AG09319 (cell line): ENCODE data around the gene IARS1.
A peak's percentile ranks its signal among the peaks of the same experiment; 100 is the strongest.

ENCODE experiments used
- DNase-seq: peaks from one replicate; pipeline ENCODE4 v3.0.0-alpha.2; 2010; ENCODE audit warnings: low read depth; ENCODE audit errors: extremely low read depth
- TF ChIP-seq, protein P1 (sequence below): IDR thresholded peaks from 2 replicates; pipeline ENCODE4 v1.5.1; 2011; ENCODE audit warnings: low read depth, mild to moderate bottlenecking, inconsistent platforms, low read length, moderate library complexity

Gene IARS1

DNA sequence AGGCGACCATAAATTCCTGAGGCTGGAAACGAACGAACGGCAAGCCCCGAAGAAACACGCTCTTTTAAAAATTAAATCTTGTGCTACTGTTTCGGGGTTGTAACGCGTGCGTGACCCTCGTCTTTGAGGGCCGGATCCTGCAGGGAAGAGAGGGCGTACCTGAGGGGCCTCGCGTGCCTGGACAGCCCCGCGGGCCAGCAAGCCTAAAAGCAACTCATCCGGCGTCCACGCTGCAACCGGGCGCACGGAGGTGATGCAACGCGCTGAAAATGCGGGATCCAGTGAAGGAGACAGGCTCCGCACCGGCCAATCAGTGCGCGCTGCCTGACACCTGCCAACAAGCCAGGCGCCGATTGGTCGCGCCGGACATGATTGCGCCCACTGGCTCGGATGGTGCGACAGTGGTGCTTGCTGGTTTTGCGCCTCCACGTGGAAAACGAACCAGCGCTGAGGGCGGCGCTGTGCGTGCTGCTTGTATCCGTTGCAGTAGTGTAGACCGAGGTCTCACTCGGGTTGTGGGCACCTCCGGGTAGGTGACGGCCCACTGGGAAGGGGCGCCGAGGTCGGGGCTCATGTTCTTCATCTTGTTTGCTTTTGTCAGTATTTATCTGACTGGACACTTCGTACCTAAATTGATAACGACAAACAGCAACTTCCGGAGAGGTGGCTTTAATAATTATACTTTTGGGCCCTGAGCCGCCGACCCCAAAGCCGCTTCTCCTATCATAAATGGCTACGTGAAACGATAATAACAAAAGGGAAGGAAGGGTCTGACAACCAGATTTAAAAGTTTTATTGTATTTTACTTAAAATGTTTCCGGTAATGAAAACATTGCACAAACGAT is at the start of gene IARS1:
TSS of gene IARS1 (minus strand) at position 246 of the 845 bp plus-strand sequence. CDS start 4,278 bp downstream, outside the sequence.
- peak; percentile 97 for DNase-seq
- TF ChIP-seq, protein P1, sequence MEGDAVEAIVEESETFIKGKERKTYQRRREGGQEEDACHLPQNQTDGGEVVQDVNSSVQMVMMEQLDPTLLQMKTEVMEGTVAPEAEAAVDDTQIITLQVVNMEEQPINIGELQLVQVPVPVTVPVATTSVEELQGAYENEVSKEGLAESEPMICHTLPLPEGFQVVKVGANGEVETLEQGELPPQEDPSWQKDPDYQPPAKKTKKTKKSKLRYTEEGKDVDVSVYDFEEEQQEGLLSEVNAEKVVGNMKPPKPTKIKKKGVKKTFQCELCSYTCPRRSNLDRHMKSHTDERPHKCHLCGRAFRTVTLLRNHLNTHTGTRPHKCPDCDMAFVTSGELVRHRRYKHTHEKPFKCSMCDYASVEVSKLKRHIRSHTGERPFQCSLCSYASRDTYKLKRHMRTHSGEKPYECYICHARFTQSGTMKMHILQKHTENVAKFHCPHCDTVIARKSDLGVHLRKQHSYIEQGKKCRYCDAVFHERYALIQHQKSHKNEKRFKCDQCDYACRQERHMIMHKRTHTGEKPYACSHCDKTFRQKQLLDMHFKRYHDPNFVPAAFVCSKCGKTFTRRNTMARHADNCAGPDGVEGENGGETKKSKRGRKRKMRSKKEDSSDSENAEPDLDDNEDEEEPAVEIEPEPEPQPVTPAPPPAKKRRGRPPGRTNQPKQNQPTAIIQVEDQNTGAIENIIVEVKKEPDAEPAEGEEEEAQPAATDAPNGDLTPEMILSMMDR = peak; percentile 49

DNA sequence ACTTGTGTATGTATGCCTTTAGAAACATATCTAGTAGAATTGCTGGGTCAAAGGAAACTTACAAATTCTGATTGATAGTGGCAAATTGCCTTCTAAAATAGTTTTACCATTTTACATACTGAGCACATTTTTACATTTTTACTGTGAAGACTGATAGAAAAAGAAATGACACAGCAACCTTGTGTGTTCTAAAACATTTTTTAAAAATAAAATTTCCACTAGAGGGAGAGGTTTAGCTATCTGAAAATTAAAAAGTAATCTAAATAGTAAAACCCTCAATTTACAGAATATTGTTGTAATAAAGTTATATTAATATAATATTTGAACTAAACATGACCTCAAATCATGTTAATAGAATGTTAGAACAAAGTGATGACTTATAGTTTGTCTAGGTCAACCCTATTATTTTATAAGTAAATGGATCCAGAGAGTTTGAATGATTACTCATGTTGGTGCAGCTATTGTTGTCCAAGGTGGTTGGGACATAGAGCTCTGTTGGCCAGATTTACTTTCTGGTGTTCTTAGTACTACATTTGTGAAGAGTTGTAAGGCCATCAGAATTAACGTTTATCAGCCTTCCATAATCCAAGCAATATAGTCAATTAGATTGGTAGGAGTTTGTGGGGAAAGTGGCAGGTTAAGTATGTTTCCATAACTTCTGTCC is 49.5 kb upstream of the IARS1 start:
- TF ChIP-seq, protein P1 = peak; percentile 17
- DNase-seq = no peak

DNA sequence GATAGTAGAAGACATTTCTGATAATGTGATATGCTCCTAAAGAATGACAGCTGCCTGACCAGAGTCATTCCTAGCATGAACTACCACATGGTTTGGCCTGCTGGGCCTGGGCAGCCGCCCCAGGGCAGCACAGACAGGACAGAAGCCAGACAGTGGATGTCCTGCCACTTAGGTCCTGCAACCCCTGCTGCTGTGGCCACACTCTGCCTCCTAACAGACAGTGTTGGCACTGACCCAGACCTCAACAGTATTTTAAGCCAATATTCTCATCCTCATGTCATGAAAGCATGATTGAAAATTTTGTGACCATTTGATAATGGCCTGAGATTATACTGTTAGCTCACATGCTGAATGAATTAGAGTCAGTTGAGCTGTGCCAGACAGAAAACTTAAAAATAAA is 48.1 kb upstream of the IARS1 start:
- DNase-seq = no peak
- TF ChIP-seq, protein P1 = no peak

DNA sequence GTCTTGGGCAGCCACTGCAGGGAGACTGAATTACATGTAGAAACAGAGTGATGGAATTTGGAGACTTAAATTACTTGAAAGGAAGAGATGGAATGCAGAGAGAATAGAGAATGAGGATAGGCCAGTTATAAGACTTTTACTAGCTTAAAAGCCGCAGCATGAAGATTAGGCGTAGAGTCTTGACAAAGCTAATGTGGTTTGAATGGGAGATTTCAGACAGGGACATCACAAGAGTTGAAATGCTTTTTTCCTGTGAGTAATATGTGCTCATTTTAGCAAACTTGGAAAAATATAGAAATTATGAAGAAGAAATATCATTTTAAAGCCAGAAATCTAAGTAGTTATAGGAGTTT is 39.8 kb upstream of the IARS1 start:
- TF ChIP-seq, protein P1 = no peak

DNA sequence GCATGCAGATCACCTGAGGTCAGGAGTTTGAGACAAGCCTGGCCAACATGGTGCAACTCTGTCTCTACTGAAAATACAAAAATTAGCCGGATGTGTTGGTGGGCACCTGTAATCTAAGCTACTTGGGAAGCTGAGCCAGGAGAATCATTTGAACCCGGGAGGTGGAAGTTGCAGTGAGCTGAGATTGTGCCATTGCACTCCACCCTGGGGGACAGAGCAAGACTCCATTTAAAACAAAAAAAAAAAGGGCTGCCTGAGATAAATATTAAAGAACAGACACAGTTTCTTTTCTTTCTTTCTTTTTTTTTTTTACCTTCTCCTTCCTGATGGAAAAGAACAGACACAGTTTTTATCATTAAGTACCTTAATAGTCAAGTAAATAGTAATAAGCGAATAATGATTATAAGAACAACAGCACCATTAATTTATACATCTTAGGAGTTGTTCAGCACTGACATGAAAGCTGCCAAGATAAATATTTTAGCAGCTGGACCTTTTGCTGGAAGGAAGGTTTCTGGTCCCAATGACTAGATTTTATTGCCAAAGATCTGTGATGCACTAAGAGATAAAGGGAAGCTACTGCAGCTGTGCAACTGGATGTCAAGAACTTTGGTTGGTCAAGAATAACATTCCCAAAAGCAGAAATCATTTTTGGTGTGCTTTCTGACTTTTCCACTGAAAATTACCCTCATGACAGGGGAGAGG is 39.2 kb upstream of the IARS1 start:
- TF ChIP-seq, protein P1 = no peak
- no peak for DNase-seq

More for the DNA sequence above, 39.8 kb upstream of the IARS1 start:
- DNase-seq = no peak

DNA sequence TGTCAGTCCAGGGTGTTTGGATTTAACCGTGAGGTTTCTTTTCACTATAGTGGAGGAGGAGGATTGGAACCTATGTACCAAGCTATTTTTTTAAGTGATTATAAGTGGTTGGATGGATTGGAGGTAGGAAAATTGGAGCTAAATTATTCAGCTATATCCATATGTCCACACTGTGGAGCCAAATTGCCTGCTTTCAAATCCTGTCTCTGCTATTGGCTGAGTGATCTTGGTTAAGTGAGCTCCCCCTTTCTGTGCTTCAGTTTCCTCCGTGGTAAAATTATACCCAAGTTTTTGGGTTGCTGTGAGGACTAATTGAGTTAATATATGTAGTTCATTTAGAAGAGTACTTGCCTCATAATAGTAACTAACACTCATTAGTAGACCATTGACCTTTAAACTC is 34.7 kb upstream of the IARS1 start:
- TF ChIP-seq, protein P1 = peak; percentile 44
- peak; percentile 27 for DNase-seq
